ENCODE results near the gene INHBE.

- no peak for TF ChIP-seq CTCF (IDR thresholded peaks at IDR 0.05; ENCODE audit: poor library complexity, severe bottlenecking)
- no peak for TF ChIP-seq POLR2AphosphoS5 (IDR thresholded peaks at IDR 0.05)
- no peak for TF ChIP-seq EZH2 (IDR thresholded peaks at IDR 0.05; ENCODE audit: borderline replicate concordance, insufficient read depth, low read length, poor library complexity, severe bottlenecking)
- no peak for TF ChIP-seq EP300 (conservative IDR thresholded peaks at IDR 0.05; ENCODE audit: poor library complexity, severe bottlenecking)
These were observed 10.1 kb downstream of the INHBE start for GRCh38 chr12:57465030-57465746.

All from neural cell (in vitro differentiated cells).